GM12873 (cell line): ENCODE data around the gene DENND10.

ENCODE experiments used
- CTCF ChIP-seq: IDR thresholded peaks from 2 replicates; pipeline ENCODE4 v1.5.1; 2012; ENCODE audit warnings: low read depth, mild to moderate bottlenecking, moderate library complexity, low read length, control low read depth; ENCODE audit not compliant: insufficient read depth; ENCODE audit errors: missing control alignments

Gene DENND10

GRCh38 chr10:119131512-119132240, 27.8 kb downstream of the DENND10 start:
- no peak for TF ChIP-seq CTCF

GRCh38 chr10:119132521-119133345, 28.8 kb downstream of the DENND10 start:
- no peak for TF ChIP-seq CTCF

- TF ChIP-seq CTCF = no peak
Observed at GRCh38 chr10:119133949-119134348, 30.0 kb downstream of the DENND10 start.

GRCh38 chr10:119135513-119135881, 31.6 kb downstream of the DENND10 start:
- no peak for TF ChIP-seq CTCF

GRCh38 chr10:119136084-119136483, 32.2 kb downstream of the DENND10 start:
- TF ChIP-seq CTCF = no peak

GRCh38 chr10:119138346-119139306, 34.7 kb downstream of the DENND10 start:
- no peak for TF ChIP-seq CTCF
